AG09319 (cell line): ENCODE data around the gene MGARP.

Experiments
- DNase-seq: peaks from one replicate; pipeline ENCODE4 v3.0.0-alpha.2; 2010; ENCODE audit warnings: low read depth; ENCODE audit errors: extremely low read depth
- TF ChIP-seq, protein P1 (sequence below): IDR thresholded peaks from 2 replicates; pipeline ENCODE4 v1.5.1; 2011; ENCODE audit warnings: low read depth, mild to moderate bottlenecking, inconsistent platforms, low read length, moderate library complexity

The MGARP gene

DNA sequence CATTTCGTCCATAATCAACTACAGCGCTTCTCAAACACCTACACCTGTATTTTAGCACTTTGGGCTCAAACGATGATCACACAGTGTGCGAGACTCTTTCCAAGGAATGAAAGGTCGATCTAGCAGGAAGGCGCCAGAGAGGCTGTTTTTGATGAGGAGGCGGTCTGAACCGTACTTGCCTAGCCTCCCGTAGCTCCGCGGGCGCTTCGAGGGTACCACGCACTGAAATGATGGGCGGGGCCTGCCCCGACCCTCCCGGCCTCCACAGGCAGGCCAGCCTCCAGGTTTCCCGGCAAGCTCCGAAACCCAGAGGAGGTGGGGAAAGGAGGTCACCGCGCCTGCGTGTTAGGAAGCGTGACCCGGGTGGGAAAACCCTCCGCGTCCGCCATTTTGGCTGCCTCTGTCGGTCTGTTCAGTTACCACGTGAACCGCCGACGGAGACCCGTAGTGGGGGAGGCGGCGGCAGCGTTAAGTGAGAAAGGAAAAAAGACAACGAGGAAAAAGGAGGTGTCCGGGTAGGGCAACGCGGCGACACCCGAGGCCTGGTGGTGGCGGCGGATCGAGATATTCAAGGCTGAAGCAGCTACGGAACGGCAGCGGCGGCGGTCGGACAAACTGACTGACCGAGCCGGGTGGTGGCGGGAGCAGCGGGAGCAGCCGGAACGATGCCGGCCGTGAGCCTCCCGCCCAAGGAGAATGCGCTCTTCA, 21.2 kb upstream of the MGARP start, which contains the start of gene NAA15:
TSS of gene NAA15 (plus strand) at position 393 of the 708 bp plus-strand sequence. CDS start at position 666, 273 bp downstream.
- peak; percentile 94 for DNase-seq
- TF ChIP-seq, protein P1, sequence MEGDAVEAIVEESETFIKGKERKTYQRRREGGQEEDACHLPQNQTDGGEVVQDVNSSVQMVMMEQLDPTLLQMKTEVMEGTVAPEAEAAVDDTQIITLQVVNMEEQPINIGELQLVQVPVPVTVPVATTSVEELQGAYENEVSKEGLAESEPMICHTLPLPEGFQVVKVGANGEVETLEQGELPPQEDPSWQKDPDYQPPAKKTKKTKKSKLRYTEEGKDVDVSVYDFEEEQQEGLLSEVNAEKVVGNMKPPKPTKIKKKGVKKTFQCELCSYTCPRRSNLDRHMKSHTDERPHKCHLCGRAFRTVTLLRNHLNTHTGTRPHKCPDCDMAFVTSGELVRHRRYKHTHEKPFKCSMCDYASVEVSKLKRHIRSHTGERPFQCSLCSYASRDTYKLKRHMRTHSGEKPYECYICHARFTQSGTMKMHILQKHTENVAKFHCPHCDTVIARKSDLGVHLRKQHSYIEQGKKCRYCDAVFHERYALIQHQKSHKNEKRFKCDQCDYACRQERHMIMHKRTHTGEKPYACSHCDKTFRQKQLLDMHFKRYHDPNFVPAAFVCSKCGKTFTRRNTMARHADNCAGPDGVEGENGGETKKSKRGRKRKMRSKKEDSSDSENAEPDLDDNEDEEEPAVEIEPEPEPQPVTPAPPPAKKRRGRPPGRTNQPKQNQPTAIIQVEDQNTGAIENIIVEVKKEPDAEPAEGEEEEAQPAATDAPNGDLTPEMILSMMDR, result no peak

DNA sequence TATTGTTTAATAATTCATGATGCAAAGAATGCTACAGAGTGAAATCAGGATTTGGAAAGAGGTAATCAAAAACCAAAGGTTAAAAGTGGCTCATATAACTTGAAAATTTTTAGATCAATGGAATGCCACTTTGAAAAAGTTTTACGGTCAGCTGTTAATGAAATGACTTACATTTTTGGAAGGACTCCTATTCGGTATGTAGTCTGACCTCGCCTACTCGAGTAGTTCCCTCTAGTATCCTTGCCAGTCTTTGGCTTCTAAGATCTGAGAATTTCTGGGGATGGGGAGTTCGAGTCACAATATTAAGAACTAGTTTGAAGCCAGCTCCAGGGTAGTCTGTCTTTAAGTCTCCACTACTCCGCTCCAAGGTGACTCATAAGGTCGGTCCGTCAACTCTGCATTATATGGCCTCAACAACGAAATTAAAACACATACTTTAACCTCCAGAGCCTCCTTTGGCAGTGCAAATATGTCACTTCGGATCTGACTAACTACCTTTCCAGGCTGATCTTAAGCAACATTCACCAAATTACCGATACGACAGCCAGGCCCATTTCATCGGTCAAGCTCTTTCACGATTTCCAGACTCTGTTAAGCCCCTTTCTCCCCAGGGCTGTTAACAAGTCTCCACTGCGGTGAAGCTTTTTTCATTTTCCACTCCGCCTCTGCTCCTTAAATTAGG, 20.5 kb upstream of the MGARP start:
- TF ChIP-seq, protein P1, result no peak

DNA sequence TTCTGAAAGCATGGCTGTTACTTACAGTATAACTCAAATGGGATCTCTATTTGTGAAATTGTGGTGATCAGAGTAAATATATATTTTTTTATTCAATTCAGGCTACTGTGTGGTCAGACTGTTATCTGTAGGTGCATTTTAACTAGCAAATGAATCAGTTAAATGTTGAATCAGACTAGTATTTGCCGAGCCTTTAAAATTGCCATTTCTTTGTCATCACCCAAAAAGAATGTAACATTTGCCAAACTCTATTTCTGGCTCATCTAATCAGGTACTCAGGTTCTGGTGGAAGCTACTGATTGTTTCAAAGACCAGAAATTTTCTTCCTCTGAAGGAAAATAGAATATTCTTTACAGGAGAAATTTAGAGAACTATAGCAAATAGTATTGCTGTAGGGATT, 19.5 kb upstream of the MGARP start:
- DNase-seq, result no peak
- TF ChIP-seq, protein P1, result no peak

More for the DNA sequence above, 20.5 kb upstream of the MGARP start:
- no peak for DNase-seq

DNA sequence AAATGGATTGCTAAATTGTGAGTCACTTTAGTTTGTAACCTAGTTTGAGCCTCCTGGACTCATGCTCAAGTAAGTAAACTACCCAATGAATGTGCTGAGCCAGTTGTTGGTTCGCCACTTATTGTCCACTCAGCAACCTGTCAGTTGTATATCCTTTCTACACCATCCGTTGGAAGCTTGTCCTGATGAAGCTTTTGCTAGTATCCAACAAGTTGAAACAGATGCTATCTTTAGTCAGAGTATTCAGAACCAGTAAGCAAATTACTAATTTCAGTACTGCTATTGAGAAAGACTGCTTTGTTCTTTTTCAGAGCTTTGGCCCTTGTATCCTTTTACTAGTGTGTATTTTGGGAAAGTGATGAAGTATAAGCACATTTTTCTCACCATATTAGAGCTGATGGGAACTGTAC, 17.0 kb upstream of the MGARP start:
- no peak for DNase-seq

DNA sequence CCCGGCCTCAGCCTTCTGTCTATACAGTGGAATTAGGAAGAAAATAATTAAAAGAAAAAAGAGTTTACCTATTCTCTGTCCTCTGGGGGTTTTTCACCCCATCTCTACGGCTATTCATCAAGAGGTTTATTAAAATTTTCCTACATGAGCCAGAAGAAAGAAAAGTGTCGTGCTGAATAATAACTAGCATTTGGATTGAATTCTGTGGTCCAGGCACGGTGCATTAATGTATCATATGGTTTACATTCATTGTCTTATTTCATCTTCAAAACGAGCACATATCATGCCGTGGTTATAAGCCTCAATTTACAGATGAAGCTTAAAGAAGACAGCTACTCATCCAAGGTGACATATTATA, 15.9 kb upstream of the MGARP start:
- TF ChIP-seq, protein P1, result no peak

More for the DNA sequence above, 17.0 kb upstream of the MGARP start:
- TF ChIP-seq, protein P1, result no peak

DNA sequence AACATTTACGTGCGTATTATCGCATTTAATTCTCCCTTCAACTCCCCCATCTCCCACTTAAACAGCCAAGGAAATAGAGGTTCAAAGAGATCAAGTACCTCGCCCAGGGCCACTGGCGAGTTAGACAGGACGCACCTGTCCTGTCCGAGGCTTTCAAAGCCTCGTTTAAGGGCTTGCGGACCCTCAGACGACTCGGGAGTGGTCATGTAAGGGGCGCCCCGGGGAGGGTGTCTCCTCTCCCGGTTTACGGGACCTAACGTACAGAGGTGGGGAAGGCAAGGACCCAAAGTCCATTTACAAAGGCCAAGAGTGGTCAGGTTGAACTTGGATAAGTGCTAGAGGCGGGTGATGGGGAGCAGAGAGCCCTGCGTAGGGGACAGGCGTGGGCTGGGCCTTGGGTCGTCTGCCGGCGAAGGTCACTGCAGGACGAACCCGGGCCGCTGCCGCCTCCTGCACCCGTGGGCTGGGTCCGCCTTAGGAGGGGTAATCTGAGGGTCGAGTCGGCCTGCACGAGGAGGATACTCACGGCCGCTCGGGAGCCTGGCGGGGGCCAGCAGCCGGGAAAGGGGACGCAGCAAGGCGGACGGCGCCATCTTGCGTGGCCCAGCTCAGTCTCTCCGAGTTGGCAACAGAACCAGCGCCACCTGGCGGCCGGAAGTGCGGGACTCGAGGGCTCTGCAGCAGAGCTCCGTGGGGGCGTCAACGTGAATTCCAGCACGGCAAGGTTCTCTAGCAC, 15.3 kb upstream of the MGARP start:
- peak; percentile 84 for DNase-seq
- TF ChIP-seq, protein P1, result peak; percentile 96

More for the DNA sequence above, 15.9 kb upstream of the MGARP start:
- no peak for DNase-seq
